Fibroblast of villous mesenchyme (primary cell): Measurements from ENCODE around the gene WBP4. TPM values are rescaled to one million over a fixed set of nuclear protein-coding genes. Genes with fewer than 3 reads are reported as not detected.
"Not testable (repeated sequence)": the region's sequence is repeated elsewhere in the genome, so short reads cannot be mapped to it uniquely, and the experiment has no call there.

Experiments used
- DNase-seq: peaks from one replicate; pipeline ENCODE4 v3.0.0-alpha.2; 2010; ENCODE audit warnings: low read depth
- H3K4me3 ChIP-seq: 2 replicates; pipeline ENCODE4 v1.5.1; 2011; ENCODE audit warnings: low read depth, mild to moderate bottlenecking, low read length
- total RNA-seq: library from RNA; depleted of rRNA; stranded (reverse); fragments of >200 nt; gene quantifications from 2 replicates; pipeline ENCODE4 v1.2.3, GENCODE V29; 2012
- TF ChIP-seq, protein P1 (sequence below): IDR thresholded peaks from 2 replicates; pipeline ENCODE4 v1.5.1; 2012; ENCODE audit warnings: low read depth, mild to moderate bottlenecking, low read length; ENCODE audit not compliant: insufficient read depth

WBP4 gene
- total RNA-seq, 1 donor = 6.9 TPM

DNA sequence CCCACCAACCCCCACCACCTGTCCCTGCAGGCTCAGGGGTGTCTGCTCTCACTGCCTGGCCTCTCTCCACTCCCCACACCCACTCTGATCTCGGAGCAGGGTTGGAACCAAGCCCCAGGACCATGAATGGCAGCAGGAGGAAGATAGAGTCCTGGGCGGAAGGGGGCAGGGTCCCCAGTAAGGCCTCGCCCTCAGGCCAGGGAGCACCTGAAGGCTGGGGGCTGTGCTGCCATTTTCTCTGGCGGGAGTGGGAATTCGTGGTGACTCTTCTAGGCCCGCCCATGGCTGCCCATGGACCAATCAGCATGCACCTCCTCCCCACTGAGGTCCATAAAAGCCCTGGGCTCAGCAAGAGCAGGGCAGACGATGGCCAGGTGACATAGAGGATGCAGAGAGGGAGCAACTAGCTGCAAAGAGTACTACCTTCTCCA is 46.3 kb downstream of the WBP4 start:
- no peak for DNase-seq
- TF ChIP-seq, protein P1, sequence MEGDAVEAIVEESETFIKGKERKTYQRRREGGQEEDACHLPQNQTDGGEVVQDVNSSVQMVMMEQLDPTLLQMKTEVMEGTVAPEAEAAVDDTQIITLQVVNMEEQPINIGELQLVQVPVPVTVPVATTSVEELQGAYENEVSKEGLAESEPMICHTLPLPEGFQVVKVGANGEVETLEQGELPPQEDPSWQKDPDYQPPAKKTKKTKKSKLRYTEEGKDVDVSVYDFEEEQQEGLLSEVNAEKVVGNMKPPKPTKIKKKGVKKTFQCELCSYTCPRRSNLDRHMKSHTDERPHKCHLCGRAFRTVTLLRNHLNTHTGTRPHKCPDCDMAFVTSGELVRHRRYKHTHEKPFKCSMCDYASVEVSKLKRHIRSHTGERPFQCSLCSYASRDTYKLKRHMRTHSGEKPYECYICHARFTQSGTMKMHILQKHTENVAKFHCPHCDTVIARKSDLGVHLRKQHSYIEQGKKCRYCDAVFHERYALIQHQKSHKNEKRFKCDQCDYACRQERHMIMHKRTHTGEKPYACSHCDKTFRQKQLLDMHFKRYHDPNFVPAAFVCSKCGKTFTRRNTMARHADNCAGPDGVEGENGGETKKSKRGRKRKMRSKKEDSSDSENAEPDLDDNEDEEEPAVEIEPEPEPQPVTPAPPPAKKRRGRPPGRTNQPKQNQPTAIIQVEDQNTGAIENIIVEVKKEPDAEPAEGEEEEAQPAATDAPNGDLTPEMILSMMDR = no peak
- H3K4me3 ChIP-seq = no peak overlapping the region

DNA sequence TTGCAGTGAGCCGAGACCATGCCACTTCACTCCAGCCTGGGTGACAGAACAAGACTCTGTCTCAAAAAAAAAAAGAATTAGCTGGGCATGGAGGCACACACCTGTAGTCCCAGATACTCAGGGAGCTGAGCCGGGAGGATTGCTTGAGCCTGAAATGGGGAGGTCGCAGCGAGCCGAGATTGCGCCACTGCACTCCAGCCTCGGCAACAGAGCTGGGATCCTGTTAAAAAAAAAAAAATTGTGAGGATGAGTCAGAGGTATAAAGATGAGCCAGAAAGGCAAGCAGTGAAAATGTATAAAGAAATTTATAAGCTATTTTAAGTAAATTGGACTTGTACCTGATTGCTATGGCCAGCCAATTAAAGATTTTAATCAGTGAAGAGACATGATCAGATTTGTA is 50.1 kb downstream of the WBP4 start:
- H3K4me3 ChIP-seq = no peak overlapping the region
- TF ChIP-seq, protein P1 = no peak
- DNase-seq = peak; percentile 75

DNA sequence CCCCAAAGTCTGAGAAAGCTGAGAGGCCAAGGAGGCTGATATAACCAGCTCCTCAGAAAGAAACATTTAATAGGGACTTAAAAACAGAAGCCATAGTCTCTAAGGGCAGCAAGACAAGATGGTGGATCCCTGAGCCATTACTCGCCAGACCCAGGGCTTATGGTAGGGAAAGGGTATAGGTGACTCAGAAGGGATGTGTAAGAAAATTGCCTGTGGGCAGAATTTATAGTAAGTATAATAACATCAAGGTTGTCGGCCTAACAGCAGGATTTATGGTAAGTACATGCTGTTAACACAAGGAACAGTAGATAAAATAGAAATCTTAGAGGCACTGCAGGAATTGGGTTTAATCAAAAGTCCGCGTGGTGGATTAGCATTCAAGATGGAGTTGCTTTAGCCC is 56.6 kb downstream of the WBP4 start:
- H3K4me3 ChIP-seq = no peak overlapping the region
- no peak for DNase-seq
- TF ChIP-seq, protein P1 = no peak

DNA sequence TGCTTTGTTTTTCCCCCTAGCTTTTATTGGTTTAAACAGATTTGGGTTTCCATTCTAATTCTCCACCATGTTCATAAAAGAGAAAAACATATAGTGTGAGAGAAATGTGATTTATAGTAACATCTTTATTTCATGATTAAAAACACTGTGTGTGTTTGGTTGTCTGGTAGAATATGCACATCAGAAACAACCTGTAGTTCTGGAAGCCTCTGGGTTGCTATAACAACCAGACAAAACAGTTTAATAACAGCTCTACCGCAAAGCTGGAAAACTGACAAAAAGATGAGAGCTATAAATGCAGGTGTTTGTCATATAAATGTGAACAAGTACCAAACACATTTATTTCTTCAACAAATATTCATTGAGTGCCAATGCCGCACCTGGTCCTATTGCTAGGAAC is 61.5 kb downstream of the WBP4 start:
- no peak overlapping the region for H3K4me3 ChIP-seq
- no peak for DNase-seq
- TF ChIP-seq, protein P1 = no peak

DNA sequence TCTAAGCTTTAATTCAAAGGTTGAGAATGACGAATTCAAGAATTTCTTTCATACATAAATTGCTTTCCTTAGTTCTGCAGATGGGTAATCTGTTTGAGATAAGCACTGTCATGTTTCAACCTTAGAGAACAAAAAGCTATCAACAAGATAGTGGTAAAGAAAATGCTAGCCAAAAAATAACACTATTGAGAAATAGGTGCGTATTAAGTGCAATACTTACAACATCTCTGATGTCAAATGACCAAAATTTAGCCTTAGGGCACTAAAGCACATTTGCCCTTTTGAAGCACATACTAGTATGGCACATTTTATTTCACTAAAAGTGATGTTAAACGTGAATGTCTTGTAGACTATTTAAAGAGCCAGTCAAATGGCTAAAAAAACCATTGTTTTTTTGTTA is 66.4 kb downstream of the WBP4 start:
- TF ChIP-seq, protein P1 = no peak
- peak; percentile 56 for DNase-seq

GRCh38 chr13:41130356-41130755 is 69.0 kb downstream of the WBP4 start:
- DNase-seq = no peak
- H3K4me3 ChIP-seq = peak overlapping the region; percentile 40

More for the DNA sequence above, 66.4 kb downstream of the WBP4 start:
- H3K4me3 ChIP-seq = no peak overlapping the region

DNA sequence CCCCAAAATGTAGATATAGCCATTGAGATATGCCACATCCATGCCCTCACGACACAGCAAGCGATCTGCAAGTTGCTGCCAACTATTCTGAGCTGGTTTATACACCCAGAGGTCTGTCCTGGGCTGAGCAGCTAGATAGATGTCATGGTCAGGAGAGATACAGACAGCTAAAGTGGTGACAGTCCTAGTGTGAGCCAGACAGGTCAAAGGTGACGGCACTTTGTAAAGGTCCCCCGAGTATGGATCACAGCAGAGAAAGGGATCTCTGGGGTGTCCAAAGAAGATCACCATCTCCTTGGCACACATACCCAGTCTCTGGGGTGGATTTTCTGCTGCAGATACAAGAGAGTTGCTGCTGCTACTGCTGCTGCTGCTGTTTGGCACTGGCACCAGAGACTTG is 69.9 kb downstream of the WBP4 start:
- peak overlapping the region; percentile 38 for H3K4me3 ChIP-seq
- not testable (repeated sequence) for DNase-seq

More at GRCh38 chr13:41130356-41130755, 69.0 kb downstream of the WBP4 start:
- TF ChIP-seq, protein P1 = no peak

DNA sequence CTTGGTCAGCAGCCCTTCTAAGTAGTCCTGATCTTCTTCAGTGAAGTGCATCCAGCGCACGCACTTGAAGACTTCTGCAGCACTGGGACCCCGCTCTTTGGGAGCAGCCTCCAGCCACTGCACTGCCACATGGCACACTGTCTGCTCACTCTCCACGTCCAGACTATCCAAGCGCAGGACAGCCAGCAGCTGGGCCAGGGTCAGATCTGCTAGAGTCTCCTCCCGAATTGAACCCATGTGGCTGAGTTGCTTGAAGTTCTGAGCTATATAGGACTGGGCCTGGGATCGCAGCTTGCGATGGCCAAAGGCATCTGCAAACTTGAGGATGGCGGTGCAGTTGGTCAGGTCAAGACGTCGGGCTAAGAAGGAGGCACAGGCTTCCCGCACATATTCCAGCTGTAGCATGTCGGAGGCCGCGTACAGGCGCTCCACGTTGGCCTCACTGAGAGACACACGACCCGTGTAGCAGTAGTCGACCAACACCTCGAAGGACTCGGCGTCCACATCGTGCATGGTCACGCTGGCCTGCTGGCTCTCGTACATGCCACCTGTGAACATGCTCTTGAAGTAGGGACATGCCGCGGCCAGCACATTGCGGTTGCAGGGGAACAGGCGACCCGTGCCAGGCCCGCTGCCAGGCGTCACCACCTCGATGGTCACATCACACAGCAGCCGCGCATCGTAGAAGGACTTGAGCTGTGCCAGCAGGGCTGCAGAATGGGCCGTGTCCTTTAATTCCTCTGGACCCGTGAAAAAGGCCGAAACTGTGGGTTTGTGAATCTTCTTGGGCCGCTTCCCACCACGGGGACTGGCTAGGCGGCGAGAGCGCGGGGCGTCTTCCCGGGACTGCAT is 70.6 kb downstream of the WBP4 start:
- H3K4me3 ChIP-seq = peak overlapping the region; percentile 82
- DNase-seq = not testable (repeated sequence)
